LNCaP clone FGC (cell line): ENCODE measurements around the gene CFAP210.
"Not testable (repeated sequence)": the region's sequence is repeated elsewhere in the genome, so short reads cannot be mapped to it uniquely, and the experiment has no call there.

ENCODE experiments used
- DNase-seq: peaks from one replicate; pipeline ENCODE4 v3.0.0-alpha.2; 2011; ENCODE audit warnings: low read depth
- H3K4me3 ChIP-seq: 2 replicates; pipeline ENCODE4 v1.5.1; 2011; ENCODE audit warnings: mild to moderate bottlenecking, low read depth, low read length, control low read depth
- TF ChIP-seq, protein P1 (sequence below): IDR thresholded peaks from 2 replicates; pipeline ENCODE4 v1.5.1; 2012; ENCODE audit warnings: mild to moderate bottlenecking; ENCODE audit not compliant: control insufficient read depth, insufficient read depth; ENCODE audit errors: extremely low read depth

The CFAP210 gene

DNA sequence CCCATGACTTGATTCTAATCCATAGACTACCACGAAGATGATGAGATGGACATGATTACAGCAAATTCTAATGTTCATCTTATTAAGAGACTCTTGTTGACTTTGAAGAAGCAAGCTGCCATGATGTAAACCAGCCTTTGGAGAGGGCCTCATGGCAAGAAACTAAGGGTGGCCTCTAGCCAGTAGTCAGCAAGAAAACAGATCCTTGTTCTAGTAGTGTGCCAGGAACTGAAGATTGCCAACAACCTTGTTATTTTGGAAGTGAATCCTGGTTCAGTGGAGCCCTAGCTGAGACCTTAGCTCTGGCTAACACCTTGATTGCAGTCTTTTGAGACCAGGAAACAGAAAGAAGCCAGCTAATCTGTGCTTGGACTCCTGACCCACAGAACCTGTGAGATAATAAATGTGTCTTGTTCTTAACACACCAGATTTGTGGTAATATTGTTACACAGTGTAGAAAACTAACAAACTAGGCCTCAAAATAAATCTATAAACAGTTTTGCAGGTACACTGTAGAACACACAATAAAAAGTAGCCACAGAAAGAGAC is 10.0 kb upstream of the CFAP210 start:
- DNase-seq = peak; percentile 42
- H3K4me3 ChIP-seq = no peak overlapping the region
- TF ChIP-seq, protein P1, sequence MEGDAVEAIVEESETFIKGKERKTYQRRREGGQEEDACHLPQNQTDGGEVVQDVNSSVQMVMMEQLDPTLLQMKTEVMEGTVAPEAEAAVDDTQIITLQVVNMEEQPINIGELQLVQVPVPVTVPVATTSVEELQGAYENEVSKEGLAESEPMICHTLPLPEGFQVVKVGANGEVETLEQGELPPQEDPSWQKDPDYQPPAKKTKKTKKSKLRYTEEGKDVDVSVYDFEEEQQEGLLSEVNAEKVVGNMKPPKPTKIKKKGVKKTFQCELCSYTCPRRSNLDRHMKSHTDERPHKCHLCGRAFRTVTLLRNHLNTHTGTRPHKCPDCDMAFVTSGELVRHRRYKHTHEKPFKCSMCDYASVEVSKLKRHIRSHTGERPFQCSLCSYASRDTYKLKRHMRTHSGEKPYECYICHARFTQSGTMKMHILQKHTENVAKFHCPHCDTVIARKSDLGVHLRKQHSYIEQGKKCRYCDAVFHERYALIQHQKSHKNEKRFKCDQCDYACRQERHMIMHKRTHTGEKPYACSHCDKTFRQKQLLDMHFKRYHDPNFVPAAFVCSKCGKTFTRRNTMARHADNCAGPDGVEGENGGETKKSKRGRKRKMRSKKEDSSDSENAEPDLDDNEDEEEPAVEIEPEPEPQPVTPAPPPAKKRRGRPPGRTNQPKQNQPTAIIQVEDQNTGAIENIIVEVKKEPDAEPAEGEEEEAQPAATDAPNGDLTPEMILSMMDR = no peak

GRCh38 chr2:169702996-169703395 is 8.8 kb upstream of the CFAP210 start:
- TF ChIP-seq, protein P1 = no peak
- H3K4me3 ChIP-seq = no peak overlapping the region
- no peak for DNase-seq

DNA sequence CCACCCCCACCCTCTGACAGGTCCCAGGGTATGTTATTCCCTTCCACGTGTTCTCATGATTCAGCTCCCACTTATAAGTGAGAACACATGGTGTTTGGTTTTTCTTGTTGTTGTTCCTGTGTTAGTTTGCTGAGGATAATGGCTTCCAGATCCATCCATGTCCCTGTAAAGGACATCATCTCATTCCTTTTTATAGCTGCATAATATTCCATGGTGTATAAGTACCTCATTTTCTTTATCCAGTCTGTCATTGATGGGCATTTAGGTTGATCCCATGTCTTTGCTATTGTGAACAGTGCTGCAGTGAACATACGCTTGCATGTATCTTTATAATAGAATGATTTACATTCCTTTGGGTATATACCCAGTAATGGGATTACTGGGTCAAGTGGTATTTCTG is 5.0 kb upstream of the CFAP210 start:
- H3K4me3 ChIP-seq, DNase-seq: not testable (repeated sequence)

- TF ChIP-seq, protein P1 = no peak
- DNase-seq = no peak
- no peak overlapping the region for H3K4me3 ChIP-seq
These were observed 2.2 kb upstream of the CFAP210 start for GRCh38 chr2:169696381-169696780.

- TF ChIP-seq, protein P1 = no peak
- peak overlapping the region; percentile 86 for H3K4me3 ChIP-seq
- DNase-seq = no peak
These were observed 672 bp upstream of the CFAP210 start for GRCh38 chr2:169694894-169695260.

DNA sequence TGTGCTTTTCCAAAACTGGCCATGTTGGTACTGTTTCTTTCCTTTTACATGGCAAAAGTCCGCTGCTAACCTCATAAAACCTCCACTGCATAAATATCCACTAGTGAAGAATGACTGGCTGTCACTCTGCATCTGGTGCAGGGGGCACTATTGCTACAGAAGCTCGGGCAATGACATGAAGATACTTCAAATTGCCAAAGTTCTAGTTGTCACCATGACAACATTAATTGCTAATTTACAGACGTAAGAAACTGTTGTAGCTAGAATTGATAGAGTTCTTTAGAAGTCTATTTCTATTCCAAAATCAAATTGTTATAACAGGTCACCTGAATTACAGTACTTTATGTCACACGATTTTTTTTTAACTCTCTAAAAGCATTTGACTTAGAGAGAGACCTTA is 845 bp downstream of the CFAP210 start:
- H3K4me3 ChIP-seq = no peak overlapping the region; the same call in 1 of the 2 replicates
- no peak for DNase-seq
- TF ChIP-seq, protein P1 = peak; percentile 32

DNA sequence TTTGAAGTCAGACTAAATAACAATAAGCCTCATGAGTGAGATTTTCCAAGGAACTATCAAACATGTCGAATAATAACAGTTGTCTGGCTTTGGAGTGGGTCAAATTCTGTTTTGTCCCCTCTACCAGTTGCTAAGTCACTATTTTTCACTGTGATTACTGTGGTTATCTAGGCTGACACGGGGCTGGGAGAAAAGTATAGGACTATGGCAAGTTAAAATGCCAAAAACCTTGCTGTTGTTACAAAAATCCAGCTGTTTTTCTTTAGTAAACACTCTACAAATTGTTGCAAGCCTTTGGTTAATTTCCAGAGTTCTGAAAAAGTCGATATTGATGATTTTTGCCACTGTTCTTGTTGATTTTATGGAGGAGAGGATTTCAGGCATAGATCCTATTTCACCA is 1.5 kb downstream of the CFAP210 start:
- H3K4me3 ChIP-seq = no peak overlapping the region
- no peak for DNase-seq
- TF ChIP-seq, protein P1 = no peak
